ENCODE measurements around the gene CCDC47. TPM values are rescaled to one million over a fixed set of nuclear protein-coding genes. Genes with fewer than 3 reads are reported as not detected.

The CCDC47 gene
- total and polyA plus RNA-seq, 2 of the 13 experiments (the other 11 are each of a cell fraction or from before 2014, with no cell fraction given) = 59.3 to 99.5 TPM

DNA sequence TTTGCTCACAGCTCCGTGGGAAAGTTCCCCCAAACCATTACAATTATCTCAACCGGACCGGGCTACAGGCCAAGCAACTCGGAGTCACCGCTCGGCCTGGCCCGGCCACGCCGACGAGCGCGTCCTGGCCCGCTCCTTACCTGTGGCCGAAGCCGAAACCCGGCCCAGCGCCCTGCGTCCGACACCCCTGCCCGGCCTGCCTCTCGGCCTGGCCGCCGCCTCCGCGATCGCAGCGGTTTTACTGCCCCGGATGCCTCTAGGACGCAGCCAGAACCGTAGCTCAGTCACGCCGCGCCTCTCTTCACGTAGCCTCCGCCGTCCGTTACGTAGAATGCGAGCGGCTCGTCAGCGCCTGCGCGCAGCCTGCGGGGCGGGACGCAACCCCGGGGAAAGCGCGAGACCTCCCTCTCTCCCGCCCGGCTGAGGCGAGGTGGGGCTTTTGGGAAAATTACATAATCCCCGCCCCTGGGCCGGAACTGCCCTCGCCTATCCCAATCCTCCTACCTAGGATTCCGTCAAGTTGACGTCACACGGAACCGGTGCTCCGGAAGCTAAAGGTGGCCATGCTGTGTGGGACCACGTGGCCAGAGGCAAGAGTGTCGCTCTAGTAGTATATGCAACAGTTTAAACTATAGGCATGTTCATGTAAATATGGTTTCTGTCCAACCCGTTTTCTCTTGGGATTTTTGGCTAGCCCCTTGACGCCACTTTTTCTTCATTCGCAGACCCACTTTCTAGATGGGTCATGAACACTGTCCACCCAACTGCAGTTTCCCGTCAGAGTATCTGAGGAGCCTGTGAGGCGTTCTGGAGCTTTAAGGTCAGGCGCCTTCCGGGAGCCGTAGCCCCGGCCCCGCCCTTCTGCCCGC lies at the start of gene CCDC47 (continued):
- TF ChIP-seq, protein P1, sequence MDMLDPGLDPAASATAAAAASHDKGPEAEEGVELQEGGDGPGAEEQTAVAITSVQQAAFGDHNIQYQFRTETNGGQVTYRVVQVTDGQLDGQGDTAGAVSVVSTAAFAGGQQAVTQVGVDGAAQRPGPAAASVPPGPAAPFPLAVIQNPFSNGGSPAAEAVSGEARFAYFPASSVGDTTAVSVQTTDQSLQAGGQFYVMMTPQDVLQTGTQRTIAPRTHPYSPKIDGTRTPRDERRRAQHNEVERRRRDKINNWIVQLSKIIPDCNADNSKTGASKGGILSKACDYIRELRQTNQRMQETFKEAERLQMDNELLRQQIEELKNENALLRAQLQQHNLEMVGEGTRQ (IDR thresholded peaks at IDR 0.05; ENCODE audit: low read depth, low read length) = peak; percentile 91
- TF ChIP-seq, protein P1 (CRISPR knock-in tag; IDR thresholded peaks at IDR 0.05; ENCODE audit: borderline replicate concordance) = peak; percentile 94; the same call in 1 of the 2 replicates
- peak; percentile 93 for TF ChIP-seq HIVEP1 (CRISPR knock-in tag; IDR thresholded peaks at IDR 0.05)
- TF ChIP-seq YY1 (IDR thresholded peaks at IDR 0.05; ENCODE audit: insufficient read depth, insufficient replicate concordance, low read depth, low read length) = peak; percentile 96
- no peak; the same call in 1 of the 2 replicates for TF ChIP-seq DNMT3B (CRISPR knock-in tag; conservative IDR thresholded peaks at IDR 0.05)
- TF ChIP-seq GLI4 (CRISPR knock-in tag; IDR thresholded peaks at IDR 0.05; ENCODE audit: borderline replicate concordance) = no peak
- no peak for TF ChIP-seq ZNF83 (CRISPR knock-in tag; IDR thresholded peaks at IDR 0.05; ENCODE audit: borderline replicate concordance)
- no peak for TF ChIP-seq CBX2 (IDR thresholded peaks at IDR 0.05; ENCODE audit: low read depth, low read length)
- peak; percentile 21; the same call in 1 of the 2 replicates for TF ChIP-seq CBX2 (CRISPR knock-in tag; IDR thresholded peaks at IDR 0.05; ENCODE audit: low read depth)
- TF ChIP-seq ZNF644 (CRISPR knock-in tag; IDR thresholded peaks at IDR 0.05; ENCODE audit: low read depth) = no peak
- 0 out of 2 replicates have a peak, but pooled peaks have one; percentile 37 for TF ChIP-seq ZBTB42 (CRISPR knock-in tag; IDR thresholded peaks at IDR 0.05)
- TF ChIP-seq TOPORS (CRISPR knock-in tag; IDR thresholded peaks at IDR 0.05) = no peak; the same call in none of the 2 replicates
- peak; percentile 53; the same call in 1 of the 2 replicates for TF ChIP-seq ZNF12 (CRISPR knock-in tag; IDR thresholded peaks at IDR 0.05)
- peak; percentile 84 for TF ChIP-seq FOXK2 (IDR thresholded peaks at IDR 0.05)
- TF ChIP-seq, protein P2, sequence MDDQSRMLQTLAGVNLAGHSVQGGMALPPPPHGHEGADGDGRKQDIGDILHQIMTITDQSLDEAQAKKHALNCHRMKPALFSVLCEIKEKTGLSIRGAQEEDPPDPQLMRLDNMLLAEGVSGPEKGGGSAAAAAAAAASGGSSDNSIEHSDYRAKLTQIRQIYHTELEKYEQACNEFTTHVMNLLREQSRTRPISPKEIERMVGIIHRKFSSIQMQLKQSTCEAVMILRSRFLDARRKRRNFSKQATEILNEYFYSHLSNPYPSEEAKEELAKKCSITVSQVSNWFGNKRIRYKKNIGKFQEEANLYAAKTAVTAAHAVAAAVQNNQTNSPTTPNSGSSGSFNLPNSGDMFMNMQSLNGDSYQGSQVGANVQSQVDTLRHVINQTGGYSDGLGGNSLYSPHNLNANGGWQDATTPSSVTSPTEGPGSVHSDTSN (CRISPR knock-in tag; IDR thresholded peaks at IDR 0.05; ENCODE audit: borderline replicate concordance) = 0 out of 2 replicates have a peak, but pooled peaks have one; percentile 79
- TF ChIP-seq MTF1 (CRISPR knock-in tag; IDR thresholded peaks at IDR 0.05) = no peak
- TF ChIP-seq, protein P3, sequence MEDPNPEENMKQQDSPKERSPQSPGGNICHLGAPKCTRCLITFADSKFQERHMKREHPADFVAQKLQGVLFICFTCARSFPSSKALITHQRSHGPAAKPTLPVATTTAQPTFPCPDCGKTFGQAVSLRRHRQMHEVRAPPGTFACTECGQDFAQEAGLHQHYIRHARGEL (CRISPR knock-in tag; IDR thresholded peaks at IDR 0.05) = 0 out of 2 replicates have a peak, but pooled peaks have one; percentile 51
- no peak for TF ChIP-seq TBL1XR1 (IDR thresholded peaks at IDR 0.05; ENCODE audit: borderline replicate concordance, low read length, partially characterized antibody)
- TF ChIP-seq, protein P4, sequence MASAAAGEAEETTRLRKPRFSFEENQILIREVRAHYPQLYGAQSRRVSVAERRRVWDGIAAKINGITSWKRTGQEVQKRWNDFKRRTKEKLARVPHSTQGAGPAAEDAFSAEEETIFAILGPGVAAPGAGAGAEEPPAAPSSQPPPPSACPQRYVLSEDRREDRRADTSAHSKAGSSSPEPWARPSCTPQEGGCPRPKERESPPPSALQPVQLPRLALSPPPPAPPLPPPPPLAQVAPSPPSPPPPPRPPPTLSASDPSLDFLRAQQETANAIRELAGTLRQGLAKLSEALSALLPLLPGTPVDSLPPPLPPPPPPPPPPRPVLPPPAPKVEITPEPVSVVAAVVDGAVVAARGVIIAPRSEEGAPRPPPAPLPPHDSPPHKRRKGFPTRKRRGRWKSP (CRISPR knock-in tag; IDR thresholded peaks at IDR 0.05) = peak; percentile 95
- peak; percentile 75; the same call in 1 of the 2 replicates for TF ChIP-seq ZC3H4 (CRISPR knock-in tag; IDR thresholded peaks at IDR 0.05; ENCODE audit: borderline replicate concordance)
- TF ChIP-seq, protein P5, sequence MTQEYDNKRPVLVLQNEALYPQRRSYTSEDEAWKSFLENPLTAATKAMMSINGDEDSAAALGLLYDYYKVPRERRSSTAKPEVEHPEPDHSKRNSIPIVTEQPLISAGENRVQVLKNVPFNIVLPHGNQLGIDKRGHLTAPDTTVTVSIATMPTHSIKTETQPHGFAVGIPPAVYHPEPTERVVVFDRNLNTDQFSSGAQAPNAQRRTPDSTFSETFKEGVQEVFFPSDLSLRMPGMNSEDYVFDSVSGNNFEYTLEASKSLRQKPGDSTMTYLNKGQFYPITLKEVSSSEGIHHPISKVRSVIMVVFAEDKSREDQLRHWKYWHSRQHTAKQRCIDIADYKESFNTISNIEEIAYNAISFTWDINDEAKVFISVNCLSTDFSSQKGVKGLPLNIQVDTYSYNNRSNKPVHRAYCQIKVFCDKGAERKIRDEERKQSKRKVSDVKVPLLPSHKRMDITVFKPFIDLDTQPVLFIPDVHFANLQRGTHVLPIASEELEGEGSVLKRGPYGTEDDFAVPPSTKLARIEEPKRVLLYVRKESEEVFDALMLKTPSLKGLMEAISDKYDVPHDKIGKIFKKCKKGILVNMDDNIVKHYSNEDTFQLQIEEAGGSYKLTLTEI (CRISPR knock-in tag; conservative IDR thresholded peaks at IDR 0.05) = no peak
- 0 out of 2 replicates have a peak, but pooled peaks have one; percentile 36 for TF ChIP-seq HNRNPUL1 (IDR thresholded peaks at IDR 0.05; ENCODE audit: low read depth, low read length)
- no peak for TF ChIP-seq GPN1 (CRISPR knock-in tag; IDR thresholded peaks at IDR 0.05; ENCODE audit: borderline replicate concordance)
- no peak for TF ChIP-seq RFX1 (IDR thresholded peaks at IDR 0.05)
